GM12878 (cell line): ENCODE data around the gene P2RX2. TPM values are rescaled to one million over a fixed set of nuclear protein-coding genes. Genes with fewer than 3 reads are reported as not detected.

Experiments
- ATAC-seq: fragments of 200-7000 bp; cut with Tn5 transposase; 3 replicates; pipeline ENCODE4 v1.9.1; 2020; ENCODE audit warnings: mild to moderate bottlenecking, moderate library complexity
- BruUV-seq: library from RNA; stranded (reverse); fragments of 400-500 nt; replicated peaks from 2 replicates; lab custom pipeline; 2021; lab: Mats Ljungman, UMichigan
- CTCF ChIA-PET: fragments of 300-600 bp; sonication (Branson Sonifier 250); formaldehyde crosslinking; extraction: SDS; loops from one replicate; lab custom pipeline; 2021; ENCODE audit warnings: inconsistent platforms; lab: Yijun Ruan, JAX
- POLR2A ChIA-PET: fragments of 350-600 bp; formaldehyde crosslinking; extraction: SDS; loops from one replicate; lab custom pipeline; 2021; ENCODE audit warnings: inconsistent platforms; lab: Charles Lee
- RAD21 ChIA-PET: fragments of 300-600 bp; sonication (Branson Sonifier 250); formaldehyde crosslinking; loops from one replicate; lab custom pipeline; 2023; ENCODE audit warnings: antibody characterized with exemption; ENCODE audit not compliant: unreplicated experiment; lab: Charles Lee
- SMC1A ChIA-PET: fragments of 300-600 bp; sonication (Branson Sonifier 250); formaldehyde crosslinking; loops from one replicate; lab custom pipeline; 2023; ENCODE audit not compliant: unreplicated experiment, uncharacterized antibody; lab: Charles Lee
- DNase-seq: peaks from one replicate; pipeline ENCODE4 v3.0.0-alpha.2; 2011; ENCODE audit warnings: low read depth, low spot score
- FAIRE-seq: peaks from 3 replicates; lab custom pipeline; 2011; peaks lifted over from hg19 to GRCh38; lab: Jason Lieb, UNC
- H2AFZ ChIP-seq: 2 replicates; pipeline ENCODE4 v1.6.0; 2011; ENCODE audit warnings: low read depth, low read length, control low read depth; ENCODE audit not compliant: control insufficient read depth
- H3K27ac ChIP-seq: 2 replicates; pipeline ENCODE4 v1.5.1; 2011; ENCODE audit warnings: control low read depth; ENCODE audit not compliant: control insufficient read depth, insufficient read depth
- H3K27me3 ChIP-seq, 2 experiments: replicated peaks in 1 of 2; 2 replicates each; pipeline versions ENCODE4 v1.6.0 to v1.6.1; 2011; ENCODE audit warnings: low read length in 1 of 2; ENCODE audit not compliant: control insufficient read depth in 2 of 2, insufficient read depth in 2 of 2
- H3K36me3 ChIP-seq, 2 experiments: 2 replicates each; pipeline ENCODE4 v1.5.1; 2011; ENCODE audit warnings: low read length in 1 of 2; ENCODE audit not compliant: control insufficient read depth in 2 of 2, insufficient read depth in 2 of 2
- H3K4me1 ChIP-seq: 2 replicates; pipeline ENCODE4 v1.6.1; 2011; ENCODE audit warnings: mild to moderate bottlenecking, low read length, moderate library complexity, mixed read lengths; ENCODE audit not compliant: control insufficient read depth, insufficient read depth
- H3K4me2 ChIP-seq: 2 replicates; pipeline ENCODE4 v1.6.0; 2011; ENCODE audit warnings: control low read depth; ENCODE audit not compliant: control insufficient read depth, insufficient read depth
- H3K4me3 ChIP-seq: fragments of 200-600 bp; sonication (generic); 2 replicates; pipeline ENCODE4 v1.5.1; 2016
- H3K79me2 ChIP-seq: 2 replicates; pipeline ENCODE4 v1.6.0; 2011; ENCODE audit warnings: low read length; ENCODE audit not compliant: control insufficient read depth, insufficient read depth
- H3K9ac ChIP-seq: 2 replicates; pipeline ENCODE4 v1.8.0; 2011; ENCODE audit warnings: low read length, control low read depth, mixed read lengths; ENCODE audit not compliant: control insufficient read depth, insufficient read depth
- H3K9me3 ChIP-seq: replicated peaks from 3 replicates; pipeline ENCODE4 v1.5.1; 2011; ENCODE audit warnings: mild to moderate bottlenecking, low read length; ENCODE audit not compliant: control insufficient read depth, insufficient read depth
- H4K20me1 ChIP-seq: 2 replicates; pipeline ENCODE4 v1.6.0; 2011; ENCODE audit not compliant: control insufficient read depth, insufficient read depth
- DPF2 ChIP-seq: fragments of 450-650 bp; IDR thresholded peaks from 2 replicates; pipeline ENCODE4 v1.6.1; 2017; ENCODE audit warnings: mild to moderate bottlenecking
- FOS ChIP-seq: IDR thresholded peaks from 3 replicates; pipeline ENCODE4 v1.6.1; 2011; ENCODE audit warnings: borderline replicate concordance; ENCODE audit not compliant: insufficient read length; ENCODE audit errors: extremely low read depth
- GATAD2B ChIP-seq: fragments of 450-650 bp; conservative IDR thresholded peaks from 2 replicates; pipeline ENCODE4 v1.6.1; 2017; ENCODE audit warnings: low read depth, mild to moderate bottlenecking, moderate library complexity
- POLR2AphosphoS5 ChIP-seq: IDR thresholded peaks from 2 replicates; pipeline ENCODE4 v1.6.1; 2011; ENCODE audit warnings: mild to moderate bottlenecking, low read length, inconsistent platforms
- RAD21 ChIP-seq: IDR thresholded peaks from 2 replicates; pipeline ENCODE4 v1.6.1; 2011; ENCODE audit warnings: mild to moderate bottlenecking, low read depth, low read length, moderate library complexity; ENCODE audit not compliant: insufficient read depth
- RFX5 ChIP-seq: IDR thresholded peaks from 2 replicates; pipeline ENCODE4 v1.6.1; 2011; ENCODE audit warnings: low read depth, low read length, improper control_type of control experiment
- SMAD5 ChIP-seq: IDR thresholded peaks from 2 replicates; pipeline ENCODE4 v1.6.1; 2016; ENCODE audit warnings: antibody characterized with exemption, low read depth
- SREBF2 ChIP-seq: IDR thresholded peaks from 2 replicates; pipeline ENCODE4 v1.6.1; 2012; ENCODE audit warnings: mild to moderate bottlenecking, low read length
- WGBS: methylation state at CpG from one replicate; pipeline ENCODE4 v1.1.6; 2016; ENCODE audit warnings: low lambda C conversion rate; ENCODE audit not compliant: insufficient replicate concordance, insufficient coverage; ENCODE audit errors: missing lambda C conversion rate; 5-methylcytosine and 5-hydroxymethylcytosine counted together
- in situ Hi-C: fragments of 300-500 bp; cut with MboI; formaldehyde crosslinking; loops from 9 replicates; pipeline ENCODE4 v1.14.3; 2018; ENCODE audit warnings: mixed read lengths
- intact Hi-C: fragments of 100-400 bp; cut with micrococcal nuclease; formaldehyde crosslinking; loops from one replicate; pipeline ENCODE4 v1.14.2; 2022; ENCODE audit not compliant: unreplicated experiment
- polyA plus RNA-seq, 11 experiments: library from polyadenylated mRNA; depleted of rRNA in 4 of 11; unstranded in 6 of 11; stranded (reverse) in 5 of 11; fragments of >200 nt; fragmentation: Nextera tagmentation in 4 of 11; fragmentation: Illumina TruSeq in 1 of 11; extraction: Ambion mirVana in 4 of 11; extraction: Trizol in 1 of 11; gene quantifications; 1 replicate in 1 of 11; 2 replicates in 10 of 11; pipeline versions ENCODE4 v1.2.1 to v1.2.3, GENCODE V29; 2011 to 2016; ENCODE audit warnings: inconsistent platforms in 2 of 11, missing spikeins in 2 of 11, low read depth in 1 of 11
- total RNA-seq, 4 experiments: library from RNA; depleted of rRNA in 3 of 4; stranded (reverse); fragments of >200 nt in 3 of 4; fragmentation: Illumina TruSeq in 1 of 4; extraction: Trizol in 1 of 4; gene quantifications; 2 replicates each; pipeline versions ENCODE4 v1.2.1 to v1.2.3, GENCODE V29; 2013 to 2021
- TF ChIP-seq, protein P1 (sequence below): IDR thresholded peaks from 2 replicates; pipeline ENCODE4 v1.6.1; 2012; ENCODE audit warnings: low read depth, low read length, improper control_type of control experiment
- TF ChIP-seq, protein P2 (sequence below): fragments of 450-650 bp; formaldehyde crosslinking; IDR thresholded peaks from 2 replicates; pipeline ENCODE4 v1.5.0; 2022; ENCODE audit warnings: mild to moderate bottlenecking, missing genetic modification characterization
- TF ChIP-seq, protein P3 (sequence below): fragments of 450-650 bp; IDR thresholded peaks from 2 replicates; pipeline ENCODE4 v1.6.1; 2017; ENCODE audit warnings: mild to moderate bottlenecking, moderate library complexity
- TF ChIP-seq, protein P4 (sequence below), 3 experiments: IDR thresholded peaks in 2 of 3; conservative IDR thresholded peaks in 1 of 3; 2 replicates each; pipeline ENCODE4 v1.5.1; 2011; ENCODE audit warnings: low read depth in 3 of 3, low read length in 3 of 3, mild to moderate bottlenecking in 3 of 3, control low read depth in 2 of 3, moderate library complexity in 2 of 3, inconsistent platforms in 1 of 3, mixed read lengths in 1 of 3; ENCODE audit not compliant: control insufficient read depth in 2 of 3, insufficient read depth in 1 of 3; ENCODE audit errors: extremely low read depth in 1 of 3

The P2RX2 gene
- total and polyA plus RNA-seq, 10 of the 15 experiments (the other 5 are each of a cell fraction or from before 2014, with no cell fraction given), result not detected

DNA sequence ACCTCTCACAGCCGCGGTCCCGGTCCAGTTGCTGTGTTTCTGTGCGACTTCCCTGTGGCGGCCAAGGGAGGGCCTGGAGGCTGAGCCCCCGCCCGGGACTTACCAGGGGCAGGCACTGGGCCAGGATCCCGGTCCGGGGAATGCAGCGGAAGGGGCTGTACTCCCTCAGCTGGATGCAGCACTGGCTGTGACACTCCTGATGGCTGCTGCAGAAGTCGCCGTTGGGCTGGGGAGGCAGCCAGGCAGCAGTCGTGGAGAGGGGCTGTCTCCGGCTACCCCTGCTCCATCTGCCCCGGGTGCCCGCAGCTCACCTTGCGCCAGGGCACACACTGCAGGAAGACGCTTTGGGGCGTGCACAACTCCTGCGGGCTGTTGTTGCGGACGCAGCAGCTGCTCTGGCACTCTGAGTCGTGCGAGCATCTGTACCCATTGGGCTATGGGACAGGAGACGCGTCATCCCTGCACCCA, 14.4 kb upstream of the P2RX2 start (continued):
- no peak for TF ChIP-seq SREBF2
- no peak for TF ChIP-seq DPF2
- TF ChIP-seq SMAD5, result no peak
- TF ChIP-seq RAD21, result no peak
- TF ChIP-seq, protein P1, sequence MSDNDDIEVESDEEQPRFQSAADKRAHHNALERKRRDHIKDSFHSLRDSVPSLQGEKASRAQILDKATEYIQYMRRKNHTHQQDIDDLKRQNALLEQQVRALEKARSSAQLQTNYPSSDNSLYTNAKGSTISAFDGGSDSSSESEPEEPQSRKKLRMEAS, result no peak

DNA sequence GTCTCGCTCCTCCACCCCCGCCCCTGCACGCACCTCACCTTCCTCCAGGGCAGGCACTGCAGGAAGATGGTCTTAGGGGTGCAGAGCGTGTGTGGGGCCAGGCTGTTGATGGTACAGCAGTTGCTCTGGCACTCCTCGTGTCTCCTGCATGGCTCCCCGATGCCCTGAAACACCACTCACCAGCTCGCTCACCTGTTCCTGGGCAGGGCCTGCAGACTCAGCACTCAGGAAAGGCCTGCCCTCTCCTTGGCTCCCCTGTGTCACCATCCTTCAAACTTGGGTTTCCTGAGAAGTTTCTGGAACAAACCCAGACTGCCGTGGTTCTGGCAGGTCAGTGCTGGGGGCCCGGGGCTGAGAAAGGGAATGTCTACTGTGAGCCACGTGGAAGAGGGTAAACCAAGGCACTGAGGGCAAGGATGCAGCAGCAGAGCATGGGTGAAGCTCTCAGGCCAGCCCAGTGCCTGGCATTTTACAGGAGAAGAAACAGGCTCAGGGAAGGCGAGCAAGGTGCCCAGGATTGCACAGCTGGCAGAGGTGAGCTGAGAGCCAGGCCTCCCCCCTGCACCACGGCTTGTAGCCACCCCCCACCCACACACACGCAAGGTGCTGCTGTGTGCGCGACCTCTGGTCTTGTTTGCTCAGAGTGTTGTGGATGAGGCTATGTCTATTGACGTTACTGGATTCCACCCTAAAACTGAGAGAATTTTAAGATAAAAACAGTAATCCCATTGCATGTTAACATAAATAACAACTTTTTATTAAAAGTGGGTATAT, 13.7 kb upstream of the P2RX2 start:
- Histone ChIP-seq H3K79me2 (no peaks in the 10 kb centered on the region), H3K9me3 (no peaks in the 10 kb centered on the region), H3K9ac (no peak overlapping the region), H3K4me1 (no peaks in the 10 kb centered on the region), H3K27ac (no peak overlapping the region), H3K4me2 (no peak overlapping the region), H4K20me1 (no peaks in the 10 kb centered on the region), H3K27me3 (peaks cover 0 to 2% of the 10 kb centered on the region in 2 experiments; a peak in 2 of 4 replicates), H2AFZ (no peak overlapping the region), H3K4me3 (no peak overlapping the region), H3K36me3 (no peaks in the 10 kb centered on the region)
- FAIRE-seq (no peak), ATAC-seq (no peak), DNase-seq (no peak)
- ChIA-PET RAD21 (no interaction called here), CTCF (no interaction called here), SMC1A (no interaction called here), POLR2A (no interaction called here)
- 36% methylated on average over 16 of the region's 16 CpGs for WGBS
- no TSS peak for BruUV-seq
- in situ Hi-C loops, result no loop called here
- intact Hi-C loops, result no loop called here
- TF ChIP-seq GATAD2B (no peak), RFX5 (no peak), FOS (no peak), POLR2AphosphoS5 (no peak), RAD21 (no peak)
- TF ChIP-seq, protein P2, sequence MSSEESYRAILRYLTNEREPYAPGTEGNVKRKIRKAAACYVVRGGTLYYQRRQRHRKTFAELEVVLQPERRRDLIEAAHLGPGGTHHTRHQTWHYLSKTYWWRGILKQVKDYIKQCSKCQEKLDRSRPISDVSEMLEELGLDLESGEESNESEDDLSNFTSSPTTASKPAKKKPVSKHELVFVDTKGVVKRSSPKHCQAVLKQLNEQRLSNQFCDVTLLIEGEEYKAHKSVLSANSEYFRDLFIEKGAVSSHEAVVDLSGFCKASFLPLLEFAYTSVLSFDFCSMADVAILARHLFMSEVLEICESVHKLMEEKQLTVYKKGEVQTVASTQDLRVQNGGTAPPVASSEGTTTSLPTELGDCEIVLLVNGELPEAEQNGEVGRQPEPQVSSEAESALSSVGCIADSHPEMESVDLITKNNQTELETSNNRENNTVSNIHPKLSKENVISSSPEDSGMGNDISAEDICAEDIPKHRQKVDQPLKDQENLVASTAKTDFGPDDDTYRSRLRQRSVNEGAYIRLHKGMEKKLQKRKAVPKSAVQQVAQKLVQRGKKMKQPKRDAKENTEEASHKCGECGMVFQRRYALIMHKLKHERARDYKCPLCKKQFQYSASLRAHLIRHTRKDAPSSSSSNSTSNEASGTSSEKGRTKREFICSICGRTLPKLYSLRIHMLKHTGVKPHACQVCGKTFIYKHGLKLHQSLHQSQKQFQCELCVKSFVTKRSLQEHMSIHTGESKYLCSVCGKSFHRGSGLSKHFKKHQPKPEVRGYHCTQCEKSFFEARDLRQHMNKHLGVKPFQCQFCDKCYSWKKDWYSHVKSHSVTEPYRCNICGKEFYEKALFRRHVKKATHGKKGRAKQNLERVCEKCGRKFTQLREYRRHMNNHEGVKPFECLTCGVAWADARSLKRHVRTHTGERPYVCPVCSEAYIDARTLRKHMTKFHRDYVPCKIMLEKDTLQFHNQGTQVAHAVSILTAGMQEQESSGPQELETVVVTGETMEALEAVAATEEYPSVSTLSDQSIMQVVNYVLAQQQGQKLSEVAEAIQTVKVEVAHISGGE (CRISPR knock-in tag), result no peak
- TF ChIP-seq, protein P3, sequence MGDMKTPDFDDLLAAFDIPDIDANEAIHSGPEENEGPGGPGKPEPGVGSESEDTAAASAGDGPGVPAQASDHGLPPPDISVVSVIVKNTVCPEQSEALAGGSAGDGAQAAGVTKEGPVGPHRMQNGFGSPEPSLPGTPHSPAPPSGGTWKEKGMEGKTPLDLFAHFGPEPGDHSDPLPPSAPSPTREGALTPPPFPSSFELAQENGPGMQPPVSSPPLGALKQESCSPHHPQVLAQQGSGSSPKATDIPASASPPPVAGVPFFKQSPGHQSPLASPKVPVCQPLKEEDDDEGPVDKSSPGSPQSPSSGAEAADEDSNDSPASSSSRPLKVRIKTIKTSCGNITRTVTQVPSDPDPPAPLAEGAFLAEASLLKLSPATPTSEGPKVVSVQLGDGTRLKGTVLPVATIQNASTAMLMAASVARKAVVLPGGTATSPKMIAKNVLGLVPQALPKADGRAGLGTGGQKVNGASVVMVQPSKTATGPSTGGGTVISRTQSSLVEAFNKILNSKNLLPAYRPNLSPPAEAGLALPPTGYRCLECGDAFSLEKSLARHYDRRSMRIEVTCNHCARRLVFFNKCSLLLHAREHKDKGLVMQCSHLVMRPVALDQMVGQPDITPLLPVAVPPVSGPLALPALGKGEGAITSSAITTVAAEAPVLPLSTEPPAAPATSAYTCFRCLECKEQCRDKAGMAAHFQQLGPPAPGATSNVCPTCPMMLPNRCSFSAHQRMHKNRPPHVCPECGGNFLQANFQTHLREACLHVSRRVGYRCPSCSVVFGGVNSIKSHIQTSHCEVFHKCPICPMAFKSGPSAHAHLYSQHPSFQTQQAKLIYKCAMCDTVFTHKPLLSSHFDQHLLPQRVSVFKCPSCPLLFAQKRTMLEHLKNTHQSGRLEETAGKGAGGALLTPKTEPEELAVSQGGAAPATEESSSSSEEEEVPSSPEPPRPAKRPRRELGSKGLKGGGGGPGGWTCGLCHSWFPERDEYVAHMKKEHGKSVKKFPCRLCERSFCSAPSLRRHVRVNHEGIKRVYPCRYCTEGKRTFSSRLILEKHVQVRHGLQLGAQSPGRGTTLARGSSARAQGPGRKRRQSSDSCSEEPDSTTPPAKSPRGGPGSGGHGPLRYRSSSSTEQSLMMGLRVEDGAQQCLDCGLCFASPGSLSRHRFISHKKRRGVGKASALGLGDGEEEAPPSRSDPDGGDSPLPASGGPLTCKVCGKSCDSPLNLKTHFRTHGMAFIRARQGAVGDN, result no peak
- TF ChIP-seq, protein P4, sequence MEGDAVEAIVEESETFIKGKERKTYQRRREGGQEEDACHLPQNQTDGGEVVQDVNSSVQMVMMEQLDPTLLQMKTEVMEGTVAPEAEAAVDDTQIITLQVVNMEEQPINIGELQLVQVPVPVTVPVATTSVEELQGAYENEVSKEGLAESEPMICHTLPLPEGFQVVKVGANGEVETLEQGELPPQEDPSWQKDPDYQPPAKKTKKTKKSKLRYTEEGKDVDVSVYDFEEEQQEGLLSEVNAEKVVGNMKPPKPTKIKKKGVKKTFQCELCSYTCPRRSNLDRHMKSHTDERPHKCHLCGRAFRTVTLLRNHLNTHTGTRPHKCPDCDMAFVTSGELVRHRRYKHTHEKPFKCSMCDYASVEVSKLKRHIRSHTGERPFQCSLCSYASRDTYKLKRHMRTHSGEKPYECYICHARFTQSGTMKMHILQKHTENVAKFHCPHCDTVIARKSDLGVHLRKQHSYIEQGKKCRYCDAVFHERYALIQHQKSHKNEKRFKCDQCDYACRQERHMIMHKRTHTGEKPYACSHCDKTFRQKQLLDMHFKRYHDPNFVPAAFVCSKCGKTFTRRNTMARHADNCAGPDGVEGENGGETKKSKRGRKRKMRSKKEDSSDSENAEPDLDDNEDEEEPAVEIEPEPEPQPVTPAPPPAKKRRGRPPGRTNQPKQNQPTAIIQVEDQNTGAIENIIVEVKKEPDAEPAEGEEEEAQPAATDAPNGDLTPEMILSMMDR (IDR thresholded peaks at IDR 0.05 in 2 of 3, conservative IDR thresholded peaks at IDR 0.05 in 1 of 3; ENCODE audit: control insufficient read depth in 2 of 3, extremely low read depth in 1 of 3, insufficient read depth in 1 of 3, low read depth in 3 of 3, low read length in 3 of 3), result no peak
